Stimulated activated CD8-positive, alpha-beta memory T cell treated with anti-CD3 and anti-CD28 coated beads, Interleukin-12 subunit alpha, Interleukin-12 subunit beta, amount 100 ng/mL, for 24 hours (primary cell): ENCODE measurements around the gene TAF5L.
A peak's percentile ranks its signal among the peaks of the same experiment; 100 is the strongest.
"Not testable (repeated sequence)": the region's sequence is repeated elsewhere in the genome, so short reads cannot be mapped to it uniquely, and the experiment has no call there.

Experiments
- DNase-seq: peaks from one replicate; pipeline ENCODE4 v3.0.0-alpha.2; 2020; ENCODE audit errors: extremely low read depth

Gene TAF5L

DNA sequence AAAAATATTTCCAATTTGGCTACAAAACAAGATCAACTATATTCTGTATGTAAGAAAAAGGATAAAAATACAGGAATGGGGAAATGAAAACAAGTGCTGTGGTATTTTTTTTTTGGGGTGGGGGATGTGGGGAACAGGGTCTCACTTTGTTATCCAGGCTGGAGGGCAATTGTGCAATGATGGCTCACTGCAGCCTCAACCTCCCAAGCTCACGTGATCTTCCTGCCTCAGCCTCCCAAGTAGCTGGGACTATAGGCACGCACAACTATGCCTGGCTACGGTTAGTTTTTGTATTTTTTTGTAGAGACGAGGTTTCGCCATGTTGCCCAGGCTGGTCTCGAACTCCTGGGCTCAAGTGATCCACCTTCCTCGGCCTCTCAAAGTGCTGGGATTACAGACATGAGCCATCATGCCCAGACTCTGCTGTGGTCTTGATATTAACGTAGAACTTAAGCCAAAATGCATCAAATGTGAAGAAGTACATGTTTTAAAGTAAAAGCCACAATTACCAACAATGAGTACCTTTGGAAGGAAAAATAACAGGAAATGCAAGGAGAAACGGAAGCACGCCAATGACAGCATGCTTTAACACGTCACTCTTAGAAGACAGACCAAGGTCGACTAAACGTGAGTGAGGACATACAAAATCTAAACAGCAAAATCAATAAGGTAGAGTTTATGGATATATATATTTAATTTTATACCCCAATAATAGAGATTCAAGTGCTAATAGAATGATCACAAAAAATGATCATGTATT lies 58.6 kb downstream of the TAF5L start:
- DNase-seq = no peak

DNA sequence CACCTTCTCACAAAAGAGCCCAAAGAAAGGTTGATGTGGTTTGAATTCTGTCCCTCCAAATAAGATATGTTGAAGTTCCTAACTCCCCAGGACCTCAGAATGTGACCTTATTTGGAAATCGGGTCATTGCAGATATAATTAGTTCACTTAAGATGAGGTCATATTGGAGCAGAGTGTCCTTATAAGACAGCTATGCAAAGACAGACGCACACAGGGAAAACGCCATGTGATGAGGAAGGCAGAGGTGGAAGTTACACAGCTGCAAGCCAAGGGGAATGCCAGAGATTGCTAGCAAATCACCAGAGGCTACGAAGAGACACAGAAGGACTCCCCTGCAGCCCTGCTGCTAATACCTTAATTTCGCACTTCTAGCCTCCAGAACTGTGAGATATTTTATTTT lies 62.2 kb downstream of the TAF5L start:
- no peak for DNase-seq

GRCh38 chr1:229563241-229563640 lies 62.7 kb downstream of the TAF5L start:
- no peak for DNase-seq

DNA sequence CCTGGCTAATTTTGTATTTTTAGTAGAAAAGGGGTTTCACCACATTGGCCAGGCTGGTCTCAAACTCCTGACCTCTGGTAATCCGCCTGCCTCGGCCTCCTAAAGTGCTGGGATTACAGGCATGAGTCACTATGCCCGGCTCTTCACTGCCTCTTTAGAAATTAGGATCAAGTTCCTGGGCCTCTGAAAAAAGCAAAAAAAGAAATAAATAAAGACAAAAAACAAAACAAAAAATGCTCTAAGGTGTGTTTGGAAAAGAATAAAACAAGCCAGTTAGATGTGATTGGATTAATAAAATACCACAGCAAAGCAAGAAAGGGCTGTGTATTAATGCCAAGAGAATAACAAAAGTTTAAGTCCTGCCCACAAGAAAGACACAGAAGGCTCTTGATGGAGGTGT lies 63.2 kb downstream of the TAF5L start:
- DNase-seq = no peak

GRCh38 chr1:229561141-229561540 lies 64.8 kb downstream of the TAF5L start:
- no peak for DNase-seq

DNA sequence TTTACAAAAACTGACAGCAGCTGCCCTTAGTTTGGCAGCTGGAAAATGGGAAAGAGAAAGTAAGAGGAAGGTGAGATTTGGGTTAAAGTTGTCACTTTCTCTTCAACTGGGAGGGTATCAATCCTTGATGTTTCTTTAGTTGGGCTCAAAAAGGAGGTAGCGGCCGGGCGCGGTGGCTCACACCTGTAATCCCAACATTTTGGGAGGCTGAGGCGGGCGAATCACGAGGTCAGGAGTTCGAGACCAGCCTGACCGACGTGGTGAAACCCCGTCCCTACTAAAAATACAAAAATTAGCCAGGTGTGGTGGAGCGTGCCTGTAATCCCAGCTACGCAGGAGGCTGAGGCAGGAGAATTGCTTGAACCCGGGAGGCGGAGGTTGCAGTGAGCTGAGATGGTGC lies 65.8 kb downstream of the TAF5L start:
- not testable (repeated sequence) for DNase-seq

DNA sequence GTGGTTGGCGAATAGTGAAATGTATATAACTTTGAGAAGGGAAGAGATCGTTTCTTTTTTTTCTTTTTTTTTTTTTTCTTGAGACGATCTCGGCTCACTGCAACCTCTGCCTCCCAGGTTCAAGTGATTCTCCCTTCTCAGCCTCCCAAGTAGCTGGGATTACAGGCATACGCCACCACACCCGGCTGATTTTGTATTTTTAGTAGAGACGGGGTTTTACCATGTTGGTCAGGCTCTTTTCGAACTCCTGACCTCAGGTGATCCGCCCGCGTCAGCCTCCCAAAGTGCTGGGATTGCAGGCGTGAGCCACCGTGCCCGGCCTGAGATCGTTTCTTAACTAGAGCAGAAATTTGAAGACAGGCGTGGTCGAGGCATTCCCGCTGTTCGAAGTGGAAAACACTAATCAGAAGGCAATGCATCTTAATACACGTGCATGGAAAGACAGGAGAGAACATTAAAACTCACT lies 66.6 kb downstream of the TAF5L start:
- DNase-seq = not testable (repeated sequence)

DNA sequence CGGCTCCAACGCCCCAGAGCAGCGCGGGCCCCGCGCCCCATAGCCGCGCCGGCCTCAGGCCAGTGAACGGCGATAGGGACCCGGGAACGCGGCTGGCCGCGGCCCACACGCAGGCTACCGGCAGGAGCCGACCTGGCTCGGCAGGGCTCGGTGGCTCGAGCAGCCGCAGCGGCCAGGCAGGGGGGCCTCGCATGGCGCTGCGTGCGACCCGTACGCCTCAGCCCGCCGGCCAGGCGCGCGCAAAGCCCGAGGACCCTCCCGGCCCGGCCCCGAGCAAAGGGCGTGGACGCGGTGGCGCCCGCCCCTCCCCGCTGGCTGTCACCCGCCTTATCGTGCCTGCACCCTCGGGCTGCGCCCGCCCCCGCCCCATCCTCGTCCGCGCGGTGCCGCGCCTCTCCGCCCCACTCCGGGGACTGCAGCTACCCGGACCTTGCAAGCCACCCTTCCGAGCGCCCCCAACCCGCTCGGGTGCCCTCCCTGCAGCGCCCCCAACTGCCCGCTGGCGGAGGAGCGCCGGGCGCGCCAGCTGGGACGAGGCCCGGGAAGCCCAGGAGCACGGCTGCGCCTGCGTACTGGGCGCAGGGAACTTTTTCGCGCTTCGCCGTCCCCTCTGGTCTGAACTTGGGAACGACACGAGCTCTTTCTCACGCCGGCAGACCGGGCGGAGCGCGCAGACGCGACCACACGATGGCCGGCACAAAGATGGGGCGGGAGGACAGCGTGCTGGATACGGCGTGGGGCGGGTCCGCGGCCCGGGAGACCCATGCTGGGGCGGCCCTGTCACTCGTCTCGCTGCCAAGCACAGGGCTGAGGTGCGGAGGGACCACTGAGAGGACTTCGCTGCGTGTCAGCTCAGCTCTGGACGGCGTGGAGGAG lies 67.2 kb downstream of the TAF5L start, which contains the start of gene ABCB10:
Gene ABCB10, minus strand, starts transcription at position 248 of the 876 bp plus-strand sequence. Its CDS starts 55 bp downstream, at position 193.
- DNase-seq = peak; percentile 67

DNA sequence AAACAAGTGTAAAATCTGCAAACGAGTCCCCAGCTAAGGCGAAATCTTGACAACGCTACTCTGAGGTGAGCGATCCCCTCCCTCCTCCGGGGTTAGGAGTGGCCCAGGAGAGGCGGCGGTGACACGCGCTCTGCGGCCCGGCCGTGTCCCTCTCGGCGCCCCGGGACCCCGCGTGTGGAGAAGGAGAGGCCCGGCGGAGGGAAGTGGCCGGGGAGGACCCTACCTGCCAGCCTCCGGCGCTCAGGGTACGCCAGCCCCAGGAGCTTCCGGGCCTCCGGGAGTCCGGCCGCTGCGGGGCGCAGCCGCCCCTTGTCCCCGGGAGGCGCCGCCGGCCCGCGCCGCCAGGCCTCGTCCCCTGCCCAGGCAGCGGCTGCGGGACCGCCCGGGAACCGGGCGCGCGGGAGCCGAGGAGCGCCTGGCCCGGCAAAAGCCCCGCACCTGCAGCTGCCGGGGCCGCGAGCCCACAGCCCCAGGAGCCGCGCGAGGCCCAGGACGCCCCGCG lies 68.0 kb downstream of the TAF5L start:
- no peak for DNase-seq

GRCh38 chr1:229557200-229557850 lies 68.6 kb downstream of the TAF5L start:
- no peak for DNase-seq

- DNase-seq = no peak
Measured at GRCh38 chr1:229554886-229555621, 70.9 kb downstream of the TAF5L start.

GRCh38 chr1:229553621-229554130 lies 72.2 kb downstream of the TAF5L start:
- DNase-seq = no peak

DNA sequence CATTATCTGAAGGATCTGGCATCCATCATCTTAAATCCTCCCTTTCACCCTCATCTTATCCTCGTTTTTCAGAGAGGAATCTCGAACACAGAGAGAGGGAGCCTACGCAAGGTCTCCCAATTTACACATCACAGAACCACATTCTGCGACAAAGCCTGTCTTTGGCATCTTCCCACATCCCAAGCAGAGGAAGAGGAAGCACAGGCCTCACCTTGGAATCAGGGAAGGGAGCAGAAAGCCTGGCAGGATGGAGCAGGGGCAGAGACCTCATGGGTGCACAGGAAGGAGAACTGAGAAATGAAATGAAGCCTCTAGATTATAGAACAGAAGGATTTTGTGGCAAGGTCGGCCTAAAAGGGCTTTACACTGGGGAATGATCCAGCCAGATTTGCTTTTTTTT lies 73.2 kb downstream of the TAF5L start:
- DNase-seq = no peak

DNA sequence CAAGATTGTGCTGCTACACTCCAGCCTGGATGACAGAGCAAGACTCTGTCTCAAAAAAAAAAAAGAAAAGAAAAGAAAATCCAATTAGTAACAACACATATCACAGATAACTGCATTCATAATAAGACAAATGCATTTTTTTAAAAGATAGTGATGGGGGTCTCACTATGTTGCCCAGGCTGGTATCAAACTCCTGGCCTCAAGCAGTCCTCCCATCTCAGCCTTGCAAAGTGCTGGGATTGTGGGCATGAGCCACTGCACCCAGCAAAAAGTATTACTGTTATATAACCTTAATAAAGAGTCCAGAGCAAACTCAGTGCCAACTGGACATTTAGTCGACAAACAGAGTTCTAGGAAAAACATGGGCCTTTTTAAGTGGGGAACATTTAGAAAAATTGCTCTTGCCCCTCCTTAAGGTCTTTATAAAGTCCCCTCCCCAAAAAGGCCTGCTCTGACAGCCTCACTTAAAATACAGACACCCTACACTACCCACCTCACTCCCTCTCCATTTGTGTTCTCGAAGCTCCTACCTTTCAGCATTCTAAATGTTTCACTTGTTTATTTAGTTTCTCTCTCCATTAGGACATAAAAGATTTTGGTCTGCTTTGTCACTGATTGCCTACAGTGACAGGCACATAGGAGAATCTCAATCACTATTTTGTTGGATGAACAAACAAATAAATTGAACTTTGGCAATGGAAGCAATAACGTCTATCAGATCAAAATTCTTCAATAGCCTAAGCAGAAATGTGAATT lies 74.9 kb downstream of the TAF5L start:
- no peak for DNase-seq

DNA sequence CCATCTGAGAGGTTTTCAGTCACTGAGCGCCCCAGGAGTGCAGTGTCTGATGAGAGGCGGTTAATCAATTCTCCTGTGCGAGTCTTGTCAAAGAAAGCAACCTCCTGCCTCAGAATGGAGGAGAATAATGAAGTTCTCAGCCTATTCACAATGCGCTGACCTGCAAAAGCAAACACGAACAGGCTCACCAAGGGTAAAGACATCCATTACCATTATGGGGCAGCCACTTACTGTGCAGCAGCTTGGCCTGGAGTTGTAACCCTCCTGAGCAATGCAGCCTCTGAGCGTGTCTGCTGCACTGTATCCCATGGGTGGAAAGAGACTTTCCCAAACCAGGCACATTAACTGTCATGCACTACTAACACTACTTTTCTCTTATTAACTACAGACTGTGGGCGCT lies 78.4 kb downstream of the TAF5L start:
- no peak for DNase-seq

GRCh38 chr1:229544587-229544986 lies 81.3 kb downstream of the TAF5L start:
- DNase-seq = no peak
